H9 (cell line): Measurements from ENCODE around the gene CDC42EP3. TPM values are rescaled to one million over a fixed set of nuclear protein-coding genes. Genes with fewer than 3 reads are reported as not detected.

Source experiments
- DNase-seq: peaks from one replicate; pipeline ENCODE4 v3.0.0-alpha.2; 2017
- H2AFZ ChIP-seq: one replicate; pipeline ENCODE4 v1.6.1; 2013; ENCODE audit warnings: mild to moderate bottlenecking, low read length, control low read depth, moderate library complexity
- H2AK5ac ChIP-seq: 2 replicates; pipeline ENCODE4 v1.6.1; 2013; ENCODE audit warnings: low read length, control low read depth, mixed read lengths; ENCODE audit not compliant: insufficient read length
- H2BK120ac ChIP-seq: one replicate; pipeline ENCODE4 v1.6.1; 2013; ENCODE audit warnings: low read depth, mild to moderate bottlenecking, low read length, control low read depth, inconsistent platforms; ENCODE audit not compliant: poor library complexity, severe bottlenecking
- H2BK12ac ChIP-seq: 2 replicates; pipeline ENCODE4 v1.6.1; 2013; ENCODE audit warnings: low read length, control low read depth, mixed read lengths, low read depth; ENCODE audit not compliant: insufficient read length
- H2BK15ac ChIP-seq: 2 replicates; pipeline ENCODE4 v1.6.1; 2013; ENCODE audit warnings: low read depth, low read length, control low read depth
- H2BK20ac ChIP-seq: one replicate; pipeline ENCODE4 v1.6.1; 2013; ENCODE audit warnings: low read depth, mild to moderate bottlenecking, low read length, control low read depth, inconsistent platforms; ENCODE audit not compliant: poor library complexity, severe bottlenecking
- H2BK5ac ChIP-seq: 2 replicates; pipeline ENCODE4 v1.6.1; 2013; ENCODE audit warnings: low read length, control low read depth, mixed read lengths; ENCODE audit not compliant: insufficient read length
- H3K14ac ChIP-seq: 2 replicates; pipeline ENCODE4 v1.6.1; 2013; ENCODE audit warnings: low read length, control low read depth; ENCODE audit not compliant: insufficient read depth
- H3K18ac ChIP-seq: 2 replicates; pipeline ENCODE4 v1.6.1; 2013; ENCODE audit warnings: low read depth, mild to moderate bottlenecking, mixed read lengths, low read length, control low read depth; ENCODE audit not compliant: insufficient read length
- H3K23ac ChIP-seq: 2 replicates; pipeline ENCODE4 v1.6.1; 2013; ENCODE audit warnings: low read length, control low read depth, mixed read lengths, low read depth; ENCODE audit not compliant: insufficient read length
- H3K23me2 ChIP-seq: 2 replicates; pipeline ENCODE4 v1.6.1; 2013; ENCODE audit warnings: low read depth, mild to moderate bottlenecking, mixed read lengths, low read length, control low read depth; ENCODE audit not compliant: insufficient read length, poor library complexity, severe bottlenecking
- H3K27ac ChIP-seq: 2 replicates; pipeline ENCODE4 v1.5.1; 2013; ENCODE audit warnings: low read length, control low read depth, mixed read lengths, low read depth; ENCODE audit not compliant: insufficient read length
- H3K27me3 ChIP-seq: 2 replicates; pipeline ENCODE4 v1.6.1; 2013; ENCODE audit warnings: low read length, control low read depth, inconsistent platforms; ENCODE audit not compliant: insufficient read depth
- H3K4ac ChIP-seq: 2 replicates; pipeline ENCODE4 v1.6.1; 2013; ENCODE audit warnings: low read depth, mild to moderate bottlenecking, control low read depth, inconsistent platforms, low read length, moderate library complexity
- H3K4me1 ChIP-seq: 2 replicates; pipeline ENCODE4 v1.6.1; 2013; ENCODE audit warnings: low read length, control low read depth, inconsistent platforms; ENCODE audit not compliant: insufficient read depth
- H3K4me2 ChIP-seq: 2 replicates; pipeline ENCODE4 v1.6.1; 2013; ENCODE audit warnings: low read length, control low read depth, mixed read lengths; ENCODE audit not compliant: insufficient read length, insufficient read depth
- H3K56ac ChIP-seq: 2 replicates; pipeline ENCODE4 v1.6.1; 2013; ENCODE audit warnings: low read depth, mild to moderate bottlenecking, mixed read lengths, low read length, control low read depth; ENCODE audit not compliant: insufficient read length
- H3K79me1 ChIP-seq: 2 replicates; pipeline ENCODE4 v1.6.1; 2013; ENCODE audit warnings: low read depth, mild to moderate bottlenecking, moderate library complexity, low read length, control low read depth, inconsistent platforms; ENCODE audit not compliant: insufficient read depth, poor library complexity, severe bottlenecking
- H3K79me2 ChIP-seq: 2 replicates; pipeline ENCODE4 v1.6.1; 2013; ENCODE audit warnings: low read length, control low read depth, inconsistent platforms; ENCODE audit not compliant: insufficient read depth
- H3K9ac ChIP-seq: 2 replicates; pipeline ENCODE4 v1.6.1; 2013; ENCODE audit warnings: low read length, control low read depth, mixed read lengths; ENCODE audit not compliant: insufficient read length; ENCODE audit errors: extremely low read depth
- H3K9me3 ChIP-seq: one replicate; pipeline ENCODE4 v1.6.1; 2013; ENCODE audit warnings: low read depth, low read length, inconsistent platforms; ENCODE audit not compliant: control insufficient read depth
- H3T11ph ChIP-seq: one replicate; pipeline ENCODE4 v1.6.1; 2013; ENCODE audit warnings: mild to moderate bottlenecking, low read length, control low read depth, inconsistent platforms
- H4K20me1 ChIP-seq: one replicate; pipeline ENCODE4 v1.6.1; 2013; ENCODE audit not compliant: control insufficient read depth, insufficient read length, insufficient read depth
- H4K5ac ChIP-seq: 2 replicates; pipeline ENCODE4 v1.6.1; 2013; ENCODE audit warnings: low read depth, mild to moderate bottlenecking, mixed read lengths, low read length, control low read depth; ENCODE audit not compliant: insufficient read length
- H4K8ac ChIP-seq: replicated peaks from 2 replicates; pipeline ENCODE4 v1.6.1; 2013; ENCODE audit warnings: low read length, control low read depth, mixed read lengths, low read depth; ENCODE audit not compliant: insufficient read length
- H4K91ac ChIP-seq: 2 replicates; pipeline ENCODE4 v1.6.1; 2013; ENCODE audit warnings: low read depth, mild to moderate bottlenecking, moderate library complexity, mixed read lengths, low read length, control low read depth; ENCODE audit not compliant: insufficient read length
- H3K27ac Mint-ChIP-seq, 3 experiments: 2 replicates in 2 of 3; 3 replicates in 1 of 3; pipeline ENCODE4 v1.8.0; 2020 to 2021; ENCODE audit warnings: mixed read lengths in 3 of 3, mild to moderate bottlenecking in 1 of 3, moderate library complexity in 1 of 3
- H3K27me3 Mint-ChIP-seq: 2 replicates; pipeline ENCODE4 v1.8.0; 2021; ENCODE audit warnings: low read depth, mild to moderate bottlenecking, moderate library complexity, mixed read lengths
- H3K36me3 Mint-ChIP-seq, 3 experiments: 2 replicates in 2 of 3; 3 replicates in 1 of 3; pipeline ENCODE4 v1.8.0; 2020 to 2021; ENCODE audit warnings: low read depth in 3 of 3, mixed read lengths in 3 of 3; ENCODE audit not compliant: insufficient read depth in 1 of 3
- H3K4me1 Mint-ChIP-seq, 2 experiments: 2 replicates each; pipeline ENCODE4 v1.8.0; 2020; ENCODE audit warnings: mixed read lengths in 2 of 2
- H3K4me3 Mint-ChIP-seq, 2 experiments: 2 replicates in 1 of 2; 3 replicates in 1 of 2; pipeline ENCODE4 v1.8.0; 2020 to 2021; ENCODE audit warnings: mild to moderate bottlenecking in 2 of 2, mixed read lengths in 2 of 2, moderate library complexity in 1 of 2
- H3K9me3 Mint-ChIP-seq, 2 experiments: 2 replicates in 1 of 2; 3 replicates in 1 of 2; pipeline ENCODE4 v1.8.0; 2020; ENCODE audit warnings: mild to moderate bottlenecking in 2 of 2, mixed read lengths in 2 of 2, moderate library complexity in 1 of 2
- CTCF ChIP-seq: fragments of 200-600 bp; sonication (generic); conservative IDR thresholded peaks from 3 replicates; pipeline ENCODE4 v1.8.0; 2021; ENCODE audit warnings: antibody characterized with exemption, mild to moderate bottlenecking
- WGBS: extraction: QIAGEN DNeasy Blood & Tissue Kit; methylation state at CpG from one replicate; pipeline ENCODE4 v1.1.7; 2013; ENCODE audit warnings: missing lambda C conversion rate, low lambda C conversion rate, mixed read lengths; ENCODE audit not compliant: insufficient read length; ENCODE audit errors: extremely low coverage; 5-methylcytosine and 5-hydroxymethylcytosine counted together
- total RNA-seq: library from RNA; stranded (reverse); gene quantifications from 2 replicates; pipeline ENCODE4 v1.2.1, GENCODE V29; 2021

Gene CDC42EP3
- total RNA-seq, 1 experiment from 2014 or later, result 61.5 TPM

DNA sequence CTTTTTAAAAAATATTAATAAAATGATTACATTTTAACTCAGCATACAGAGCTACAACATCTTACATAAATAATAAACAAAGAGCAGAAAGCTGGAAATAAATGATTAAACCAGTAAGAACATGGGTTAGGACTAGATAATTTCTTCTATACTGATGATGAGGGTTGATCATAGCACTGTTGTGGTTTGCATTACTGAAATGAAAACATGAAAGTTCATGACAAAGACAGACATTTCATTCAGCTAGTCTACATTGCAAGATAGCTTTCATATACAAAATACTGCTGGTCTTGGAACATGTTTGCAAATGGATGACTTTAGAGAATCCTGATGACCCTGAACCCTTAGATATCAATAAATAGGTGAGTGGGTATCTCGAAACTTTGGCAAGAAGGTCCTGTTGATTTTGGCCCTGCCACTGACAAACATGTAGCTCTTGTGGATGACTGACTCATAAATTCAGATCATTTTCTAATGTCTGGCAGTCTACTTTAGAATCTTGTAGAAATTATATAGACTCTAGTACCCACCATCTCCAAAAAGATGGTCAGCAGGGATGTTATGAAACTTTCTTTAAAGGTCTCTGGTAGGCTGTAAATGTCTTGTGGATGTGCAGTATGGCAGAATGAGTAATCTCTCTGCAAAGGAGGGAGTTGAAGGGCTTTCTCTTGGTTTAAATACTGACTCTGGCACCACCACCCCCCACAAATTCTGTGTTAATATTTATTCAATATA, 15.5 kb upstream of the CDC42EP3 start:
- Histone ChIP-seq H2BK5ac (no peak overlapping the region), H3T11ph (no peak overlapping the region), H4K91ac (no peak overlapping the region), H3K18ac (no peak overlapping the region), H2AK5ac (no peak overlapping the region), H2BK12ac (no peak overlapping the region), H3K4ac (no peak overlapping the region), H4K8ac (no peak overlapping the region), H2BK20ac (no peak overlapping the region), H3K23me2 (no peaks in the 10 kb centered on the region), H3K23ac (no peak overlapping the region), H3K79me2 (no peaks in the 10 kb centered on the region), H4K20me1 (no peaks in the 10 kb centered on the region), H2BK15ac (no peak overlapping the region), H3K79me1 (no peaks in the 10 kb centered on the region), H3K27ac (no peak overlapping the region), H3K4me2 (no peak overlapping the region), H3K9ac (no peak overlapping the region), H3K4me1 (no peaks in the 10 kb centered on the region), H4K5ac (no peak overlapping the region), H2BK120ac (no peak overlapping the region), H3K9me3 (no peaks in the 10 kb centered on the region), H3K14ac (no peak overlapping the region), H3K56ac (no peak overlapping the region), H2AFZ (no peak overlapping the region), H3K27me3 (no peaks in the 10 kb centered on the region)
- no peak for DNase-seq
- no peak overlapping the region for H3K4me3 Mint-ChIP-seq
- H3K27me3 Mint-ChIP-seq, result no peaks in the 10 kb centered on the region
- no peak for TF ChIP-seq CTCF
- no peaks in the 10 kb centered on the region for H3K36me3 Mint-ChIP-seq
- H3K27ac Mint-ChIP-seq, result no peak overlapping the region
- H3K4me1 Mint-ChIP-seq, result peaks cover 8 to 26% of the 10 kb centered on the region in 2 experiments
- WGBS, result no CpG with 5 or more reads among the region's 1 CpG
- no peaks in the 10 kb centered on the region for H3K9me3 Mint-ChIP-seq
